DMS53 treated with DMSO at 0.1 percent for 48 hours (cell line): ENCODE results near the gene TBCK.
"Not testable (repeated sequence)": the region's sequence is repeated elsewhere in the genome, so short reads cannot be mapped to it uniquely, and the experiment has no call there.

Experiments used
- DNase-seq: peaks from one replicate; lab custom pipeline; 2025; ENCODE audit not compliant: unreplicated experiment; lab: John Stamatoyannopoulos, UW

Gene TBCK

GRCh38 chr4:106132045-106132444 lies 184.0 kb downstream of the TBCK start:
- DNase-seq = no peak

GRCh38 chr4:106126062-106126461 lies 189.9 kb downstream of the TBCK start:
- no peak for DNase-seq

GRCh38 chr4:106119949-106120555 lies 196.0 kb downstream of the TBCK start:
- DNase-seq = not testable (repeated sequence)

- no peak for DNase-seq
Observed at GRCh38 chr4:106116025-106116424, 200.0 kb downstream of the TBCK start.

GRCh38 chr4:106114270-106114669 lies 201.7 kb downstream of the TBCK start:
- DNase-seq = no peak

- DNase-seq = not testable (repeated sequence)
Observed at GRCh38 chr4:106111778-106112469, 204.1 kb downstream of the TBCK start.

GRCh38 chr4:106109929-106110328 lies 206.1 kb downstream of the TBCK start:
- DNase-seq = no peak

GRCh38 chr4:106105697-106106096 lies 210.3 kb downstream of the TBCK start:
- no peak for DNase-seq

GRCh38 chr4:106104276-106104675 lies 211.7 kb downstream of the TBCK start:
- DNase-seq = no peak

GRCh38 chr4:106096454-106096853 lies 219.6 kb downstream of the TBCK start:
- no peak for DNase-seq

- DNase-seq = no peak
Observed at GRCh38 chr4:106095408-106095807, 220.6 kb downstream of the TBCK start.

GRCh38 chr4:106092361-106093040 lies 223.5 kb downstream of the TBCK start:
- no peak for DNase-seq

- DNase-seq = no peak
Observed at GRCh38 chr4:106090826-106091225, 225.2 kb downstream of the TBCK start.

GRCh38 chr4:106083065-106083464 lies 232.9 kb downstream of the TBCK start:
- DNase-seq = no peak

GRCh38 chr4:106080376-106080775 lies 235.6 kb downstream of the TBCK start:
- DNase-seq = no peak

GRCh38 chr4:106079616-106080015 lies 236.4 kb downstream of the TBCK start:
- no peak for DNase-seq

GRCh38 chr4:106065018-106065417 lies 251.0 kb downstream of the TBCK start:
- DNase-seq = no peak

GRCh38 chr4:106063009-106063408 lies 253.0 kb downstream of the TBCK start:
- DNase-seq = no peak

- DNase-seq = no peak
Observed at GRCh38 chr4:106062452-106062875, 253.5 kb downstream of the TBCK start.

GRCh38 chr4:106058921-106059320 lies 257.1 kb downstream of the TBCK start:
- no peak for DNase-seq

GRCh38 chr4:106056914-106057313 lies 259.1 kb downstream of the TBCK start:
- no peak for DNase-seq

- DNase-seq = no peak
Observed at GRCh38 chr4:106051514-106051913, 264.5 kb downstream of the TBCK start.
